Subcutaneous adipose tissue (tissue), 4 donors: ENCODE data around the gene ZNF593. TPM values are rescaled to one million over a fixed set of nuclear protein-coding genes. Genes with fewer than 3 reads are reported as not detected.

Experiments
- CTCF ChIP-seq: fragments of 450-650 bp; IDR thresholded peaks from one replicate; pipeline ENCODE4 v1.5.1; 2016; ENCODE audit warnings: low read depth, mild to moderate bottlenecking, control low read depth, antibody characterized with exemption, moderate library complexity
- total RNA-seq, 4 donors: library from RNA; depleted of rRNA; stranded (reverse); fragments of >200 nt; gene quantifications; one replicate each; pipeline ENCODE4 v1.1.0, GENCODE V29; 2016

The ZNF593 gene
- total RNA-seq, 4 donors from 2014 or later = 17.7 to 32.0 (median 26.9) TPM

DNA sequence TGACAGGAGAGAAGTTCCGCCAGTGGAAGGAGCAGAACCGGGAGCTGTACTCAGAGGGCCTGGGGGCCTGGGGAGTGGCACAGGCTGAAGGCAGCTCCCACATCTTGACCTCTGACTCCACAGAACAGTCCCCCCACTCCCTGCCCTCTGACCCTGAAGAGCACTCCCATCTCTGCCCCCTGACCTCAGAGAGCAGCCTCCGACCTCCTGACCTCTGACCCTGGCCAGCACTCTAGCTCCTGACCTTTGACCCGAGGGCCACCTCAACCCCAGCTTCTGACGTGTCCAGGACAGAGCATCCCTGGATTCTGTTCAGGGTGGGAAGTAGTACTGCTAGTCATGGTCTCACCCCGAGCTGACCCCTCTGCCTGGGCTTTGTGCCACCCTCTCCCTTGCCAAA lies 19.6 kb downstream of the ZNF593 start:
- TF ChIP-seq CTCF = no peak

GRCh38 chr1:26189751-26190275 lies 20.1 kb downstream of the ZNF593 start:
- no peak for TF ChIP-seq CTCF

DNA sequence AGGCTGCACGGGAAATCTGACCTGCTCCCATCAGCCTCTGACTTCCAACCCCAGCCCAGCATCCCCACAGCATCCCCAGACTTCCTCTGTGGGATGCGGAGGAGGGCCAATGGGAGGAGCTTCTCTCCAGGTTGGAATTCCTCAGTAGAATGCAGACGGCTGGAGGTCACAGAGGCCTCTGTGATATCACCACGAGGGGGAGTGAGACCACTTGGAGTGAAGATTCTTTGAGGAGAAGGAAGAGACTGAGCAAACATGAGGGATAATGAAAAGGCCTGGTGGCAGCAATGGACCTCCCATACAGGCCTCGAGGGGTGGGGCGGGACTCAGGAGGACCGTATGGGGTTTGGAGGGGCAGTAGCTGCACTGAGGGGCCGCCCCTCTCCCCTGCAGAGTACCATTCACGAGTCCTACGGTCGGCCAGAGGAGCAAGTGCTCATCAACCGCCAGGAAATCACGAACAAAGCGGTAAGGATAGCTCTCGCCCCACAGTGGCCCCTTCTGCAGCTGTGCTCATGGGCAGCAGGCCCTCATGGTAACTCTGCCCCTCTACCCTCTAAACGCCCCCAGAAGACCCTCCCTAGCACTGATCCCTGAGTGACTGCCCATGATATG lies 20.8 kb downstream of the ZNF593 start, which contains the start of gene CATSPER4:
CATSPER4 (plus strand) TSS at position 230 of the 615 bp plus-strand sequence; CDS start at position 256, 26 bp downstream.
- TF ChIP-seq CTCF = no peak

DNA sequence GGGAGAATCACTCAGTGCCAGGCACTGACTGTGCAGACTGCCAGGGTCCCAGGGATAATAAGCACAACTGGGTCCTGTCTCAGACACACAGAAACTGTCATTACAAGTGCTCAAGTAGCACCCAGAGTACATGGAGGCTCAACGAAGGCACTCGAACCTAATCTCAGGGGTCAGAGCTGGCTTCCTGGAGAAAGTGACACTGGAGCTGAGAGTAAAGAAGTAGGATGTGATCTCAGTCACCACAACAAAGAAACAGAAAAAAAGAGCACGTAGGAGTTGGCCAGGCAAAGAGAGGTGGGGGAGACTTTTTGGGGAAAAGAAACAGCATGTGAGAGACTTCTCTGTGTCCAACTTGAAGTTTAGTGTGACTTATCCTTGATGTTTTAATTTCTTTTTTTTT lies 22.0 kb downstream of the ZNF593 start:
- TF ChIP-seq CTCF = no peak

- TF ChIP-seq CTCF = no peak
Observed at GRCh38 chr1:26195805-26196204, 26.1 kb downstream of the ZNF593 start.

- no peak for TF ChIP-seq CTCF
Observed at GRCh38 chr1:26197301-26197700, 27.6 kb downstream of the ZNF593 start.

DNA sequence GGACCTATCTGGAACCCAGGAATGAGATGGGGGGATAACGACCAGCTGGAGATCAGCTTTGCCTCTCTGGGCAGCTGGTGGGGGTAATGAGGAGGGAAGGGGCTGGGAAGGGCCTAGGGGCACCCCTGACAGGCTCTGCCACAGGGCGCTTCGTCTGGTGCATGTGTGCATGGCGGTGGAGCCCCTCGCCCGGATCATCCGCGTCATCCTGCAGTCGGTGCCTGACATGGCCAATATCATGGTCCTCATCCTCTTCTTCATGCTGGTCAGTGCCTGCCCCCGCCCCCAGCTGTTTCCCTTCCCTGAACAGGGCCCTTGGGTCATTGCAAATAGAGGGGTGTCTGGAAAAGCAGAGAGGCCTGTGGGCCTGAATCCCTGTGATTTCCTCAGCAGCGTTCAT lies 28.1 kb downstream of the ZNF593 start:
- no peak for TF ChIP-seq CTCF
